Stimulated activated CD4-positive, alpha-beta T cell treated with anti-CD3 and anti-CD28 coated beads, Interleukin-4, amount 100 ng/mL, for 1 hour (primary cell): ENCODE measurements around the gene RYR1.

Experiments
- DNase-seq: peaks from one replicate; pipeline ENCODE4 v3.0.0-alpha.2; 2020

The RYR1 gene

GRCh38 chr19:38433268-38433733 lies at the start of gene RYR1:
RYR1 (plus strand) TSS chr19:38433691; CDS start chr19:38433830, 139 bp downstream.
- peak; percentile 66 for DNase-seq

- DNase-seq, result no peak
Measured at GRCh38 chr19:38383743-38384142, 49.7 kb upstream of the RYR1 start.

GRCh38 chr19:38384209-38385027 lies 49.1 kb upstream of the RYR1 start:
- DNase-seq, result no peak

DNA sequence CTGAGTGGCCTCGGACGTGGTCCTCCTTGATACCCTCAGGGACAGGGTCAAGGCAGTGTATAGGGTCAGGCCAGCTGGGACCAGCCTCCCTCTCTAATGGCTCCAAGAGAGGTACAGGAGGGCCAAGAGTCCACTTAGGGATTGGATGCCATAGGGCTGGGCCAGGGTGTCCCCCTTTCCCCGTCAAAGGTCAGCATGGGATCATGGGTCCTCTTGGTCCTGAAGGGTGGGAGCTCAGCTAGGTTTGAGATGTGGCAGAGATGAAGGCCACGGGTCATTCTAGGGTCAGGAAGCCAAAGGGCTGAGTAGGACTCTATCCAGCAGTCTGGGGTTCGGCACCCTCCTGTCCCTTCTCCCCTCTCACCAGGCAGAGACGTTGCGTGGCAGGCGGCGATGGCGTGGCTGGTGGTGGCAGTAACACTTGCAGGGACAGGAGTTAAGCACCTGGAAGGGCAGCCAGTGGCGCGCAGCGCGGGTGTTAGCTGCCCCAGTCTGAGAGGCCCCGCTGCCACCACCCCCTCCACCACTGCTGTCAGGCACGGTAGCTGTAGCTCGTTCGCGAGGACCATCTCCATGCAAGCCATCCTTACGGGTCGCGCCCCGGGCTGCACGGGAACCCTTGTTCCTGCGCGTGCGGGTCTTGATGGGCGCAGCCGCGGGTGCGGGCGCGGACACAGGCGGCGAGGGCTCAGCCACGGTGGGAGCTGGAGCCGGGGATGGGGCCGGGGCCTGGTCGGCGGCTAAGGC lies 48.3 kb upstream of the RYR1 start:
- DNase-seq, result no peak

DNA sequence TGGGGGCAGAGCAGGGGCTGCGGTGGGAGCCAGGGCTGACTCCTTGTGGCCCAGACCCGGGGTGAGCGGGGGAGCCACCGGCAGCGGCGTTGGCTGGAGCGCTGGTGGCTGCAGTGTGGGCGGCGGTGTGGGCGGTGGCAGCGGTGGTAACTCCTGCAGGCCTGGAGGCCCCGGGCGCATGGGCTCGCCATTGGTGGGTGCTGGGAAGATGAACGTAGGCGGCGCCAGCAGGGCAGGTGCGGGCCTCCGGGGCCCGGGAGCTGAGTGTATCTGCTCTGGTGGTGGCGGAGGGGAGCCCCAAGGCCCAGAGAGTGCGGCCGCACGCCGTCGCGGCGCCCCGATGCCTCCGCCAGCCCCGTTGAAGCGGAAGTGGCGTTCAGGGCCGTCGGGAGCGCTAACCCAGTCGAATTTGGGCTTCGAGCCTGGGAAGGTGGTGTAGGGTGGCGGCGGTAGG lies 47.7 kb upstream of the RYR1 start:
- peak; percentile 23 for DNase-seq

GRCh38 chr19:38386300-38386970 lies 47.1 kb upstream of the RYR1 start:
- no peak for DNase-seq

DNA sequence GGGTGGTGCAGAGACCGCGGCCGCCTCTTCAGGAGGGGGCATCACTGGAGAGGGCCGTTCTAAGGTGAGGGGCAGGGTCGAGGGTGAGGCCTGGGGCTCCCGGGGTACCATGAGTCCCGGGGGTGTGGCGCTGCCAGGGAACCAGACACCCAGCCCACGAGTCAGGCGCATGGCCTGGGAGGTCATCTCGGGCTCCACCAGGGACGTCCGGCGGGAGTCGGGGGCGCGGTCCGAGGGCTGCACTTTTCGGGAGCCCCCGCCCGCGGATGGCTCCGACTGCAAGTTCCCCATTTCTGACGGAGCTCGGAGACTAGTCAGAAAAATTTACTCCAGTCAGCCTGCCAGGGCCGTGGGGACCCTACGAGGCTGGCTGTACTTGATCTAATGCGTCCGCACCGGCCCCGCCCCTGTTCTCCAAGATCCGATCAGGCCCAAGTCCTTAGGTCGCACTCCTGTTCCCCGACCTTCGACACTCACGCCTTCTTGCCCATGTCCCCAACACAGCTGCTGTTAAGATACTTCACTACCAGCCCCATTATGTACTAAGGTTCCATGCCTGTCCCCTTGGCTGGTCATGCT lies 46.4 kb upstream of the RYR1 start:
- DNase-seq, result no peak

DNA sequence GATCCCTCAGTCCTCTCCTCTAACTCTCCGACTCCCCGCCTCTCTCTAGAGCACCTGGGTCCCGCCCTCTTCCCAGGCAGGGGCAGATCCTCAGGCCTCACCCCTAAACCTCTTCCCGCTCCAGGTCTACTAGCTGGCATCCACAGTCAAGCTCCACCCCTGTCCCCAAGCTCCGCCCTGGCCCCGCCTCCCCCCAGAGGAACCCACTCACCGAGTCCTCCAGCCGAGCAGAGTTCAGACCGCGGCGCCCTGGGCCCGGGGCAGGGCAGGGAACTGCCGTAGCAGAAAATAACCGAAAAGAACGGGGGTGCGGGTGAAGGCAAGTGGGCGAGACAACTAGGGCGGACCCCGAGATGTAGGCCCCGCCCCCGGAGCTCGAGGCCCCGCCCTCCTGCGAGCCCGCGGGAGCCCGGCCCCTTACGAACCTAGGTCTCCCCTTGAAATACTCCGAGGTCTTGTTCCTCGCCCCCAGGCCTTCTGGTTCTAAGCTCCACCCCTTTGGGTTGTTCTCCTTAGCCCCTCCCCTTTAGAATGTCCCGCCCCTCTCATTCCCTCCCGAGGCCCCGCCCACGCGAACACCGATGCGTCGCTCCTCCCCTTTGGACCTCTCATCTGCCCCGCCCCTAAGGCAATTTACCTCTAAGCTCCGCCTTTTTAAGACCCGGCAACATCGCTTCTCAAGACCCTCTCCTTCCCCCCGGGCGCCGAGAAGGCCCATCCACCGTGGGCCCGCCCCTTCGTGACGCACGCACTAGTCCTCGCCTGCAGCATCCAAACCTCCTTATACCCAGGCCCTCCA lies 45.7 kb upstream of the RYR1 start, which contains the start of gene GGN:
Gene GGN (minus strand): TSS at position 485 of the 799 bp plus-strand sequence. CDS start 773 bp downstream, outside the sequence.
- DNase-seq, result peak; percentile 77

GRCh38 chr19:38388349-38389100 lies 45.0 kb upstream of the RYR1 start, which contains the start of gene SPRED3:
SPRED3 (plus strand) TSS chr19:38388697; CDS start chr19:38390303, 1,606 bp downstream.
- no peak for DNase-seq

DNA sequence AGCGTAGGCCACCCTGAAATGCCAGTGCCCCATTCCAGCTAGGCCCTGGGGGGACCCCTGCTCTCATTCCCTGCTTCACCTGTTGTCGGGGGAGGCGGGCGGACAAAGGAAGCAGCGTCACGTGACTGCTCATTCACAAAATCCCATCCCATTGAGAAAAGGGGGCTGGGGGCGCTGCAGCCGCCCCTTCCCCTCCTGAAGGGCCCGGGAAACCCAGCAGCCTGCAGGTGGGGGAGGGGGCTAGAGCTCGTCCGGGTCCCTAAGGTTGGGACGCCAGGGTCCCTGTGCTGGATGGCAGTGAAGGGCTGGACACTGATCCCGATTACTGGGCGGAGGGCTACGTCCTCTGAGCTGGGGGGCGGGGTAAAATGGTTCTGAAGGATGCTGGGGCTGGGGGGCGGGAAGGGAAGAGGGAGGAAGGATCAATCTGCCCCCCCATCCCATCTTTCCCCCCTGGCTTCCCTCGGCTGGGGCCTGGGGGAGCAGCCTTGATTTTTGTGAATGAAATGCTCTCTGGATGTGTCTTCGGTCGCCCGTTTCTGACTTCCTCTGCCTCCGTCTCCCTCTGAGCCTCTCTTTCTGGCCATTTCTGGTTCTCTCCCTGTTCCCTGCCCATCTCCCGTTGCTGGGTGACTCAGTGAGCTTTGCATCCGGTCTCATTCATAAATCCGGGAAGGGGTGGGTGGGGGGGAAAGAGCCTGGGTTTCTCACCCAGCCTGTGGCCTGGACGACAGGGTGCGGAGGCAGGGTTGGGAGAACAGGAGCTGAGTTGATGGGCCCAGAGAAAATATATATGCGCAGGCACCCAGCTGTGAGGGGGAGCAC lies 44.2 kb upstream of the RYR1 start:
- no peak for DNase-seq

GRCh38 chr19:38389957-38390924 lies 43.2 kb upstream of the RYR1 start:
- no peak for DNase-seq

GRCh38 chr19:38391911-38392464 lies 41.5 kb upstream of the RYR1 start:
- DNase-seq, result no peak

- no peak for DNase-seq
Measured at GRCh38 chr19:38392707-38393308, 40.7 kb upstream of the RYR1 start.

DNA sequence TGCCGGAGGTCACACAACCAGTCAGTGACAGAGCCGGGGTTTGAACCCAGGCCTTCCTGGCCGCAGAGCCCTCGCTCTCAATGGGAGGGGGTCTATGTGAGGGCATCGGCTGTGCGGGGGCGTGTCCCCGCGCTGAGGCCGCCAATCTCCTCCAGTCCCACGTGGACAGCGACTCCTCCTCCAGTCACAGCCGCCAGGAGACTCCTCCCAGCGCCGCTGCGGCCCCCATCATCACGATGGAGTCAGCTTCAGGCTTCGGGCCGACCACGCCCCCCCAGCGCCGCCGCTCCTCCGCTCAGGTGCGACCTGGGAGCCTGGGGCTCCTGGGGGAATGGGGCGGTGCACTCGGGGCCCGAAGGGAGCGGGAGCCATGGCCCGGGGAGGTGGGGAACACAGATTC lies 39.0 kb upstream of the RYR1 start:
- DNase-seq, result peak; percentile 75

GRCh38 chr19:38395381-38396114 lies 37.9 kb upstream of the RYR1 start:
- DNase-seq, result peak; percentile 62

DNA sequence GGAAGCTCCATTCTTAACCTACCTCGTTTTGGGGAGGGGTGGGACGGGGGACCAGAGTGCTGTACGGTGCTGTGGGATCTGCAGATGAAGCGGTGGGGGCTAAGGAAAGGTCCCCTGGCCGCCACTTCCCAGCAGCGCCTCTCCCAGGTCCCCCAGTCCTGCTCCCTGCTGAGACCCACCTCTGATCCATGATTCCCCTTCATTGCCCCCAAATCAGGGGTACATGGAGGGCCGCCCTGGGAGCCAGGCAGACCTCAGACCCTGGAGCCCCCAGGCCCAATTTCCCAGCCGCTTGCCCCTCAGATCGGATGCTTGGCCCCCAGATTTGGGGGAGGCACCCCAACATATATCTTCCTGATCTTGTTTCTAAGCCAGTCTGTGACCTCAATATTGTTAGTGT lies 34.4 kb upstream of the RYR1 start:
- no peak for DNase-seq

GRCh38 chr19:38399537-38399936 lies 34.0 kb upstream of the RYR1 start:
- DNase-seq, result no peak
